WTC11 (cell line): Measurements from ENCODE around the gene NHERF1.

ENCODE experiments used
- CREB1 ChIP-seq: sonication (generic); formaldehyde crosslinking; IDR thresholded peaks from 2 replicates; pipeline ENCODE4 v1.8.0; 2023; ENCODE audit warnings: mild to moderate bottlenecking, missing genetic modification reagents
- CTCF ChIP-seq: fragments of 200-600 bp; IDR thresholded peaks from 2 replicates; pipeline ENCODE4 v1.8.0; 2022; ENCODE audit warnings: antibody characterized with exemption
- ELF4 ChIP-seq: sonication (generic); formaldehyde crosslinking; IDR thresholded peaks from 2 replicates; pipeline ENCODE4 v1.8.1; 2022; ENCODE audit warnings: low read depth, mild to moderate bottlenecking, moderate library complexity, missing genetic modification reagents
- ETV6 ChIP-seq: sonication (generic); formaldehyde crosslinking; IDR thresholded peaks from 2 replicates; pipeline ENCODE4 v1.8.1; 2022; ENCODE audit warnings: mild to moderate bottlenecking, missing genetic modification reagents
- HMGA2 ChIP-seq: fragments of 250-450 bp; sonication (Bioruptor Pico); IDR thresholded peaks from 2 replicates; pipeline ENCODE4 v1.4.0; 2021; ENCODE audit warnings: mild to moderate bottlenecking, moderate library complexity
- HMGXB4 ChIP-seq: sonication (generic); formaldehyde crosslinking; IDR thresholded peaks from 2 replicates; pipeline ENCODE4 v1.8.1; 2023; ENCODE audit warnings: mild to moderate bottlenecking, moderate library complexity, missing genetic modification reagents
- MAX ChIP-seq: sonication (generic); formaldehyde crosslinking; IDR thresholded peaks from 2 replicates; pipeline ENCODE4 v1.8.0; 2022; ENCODE audit warnings: mild to moderate bottlenecking, missing genetic modification reagents
- NFYB ChIP-seq: sonication (generic); formaldehyde crosslinking; conservative IDR thresholded peaks from 2 replicates; pipeline ENCODE4 v1.8.0; 2022; ENCODE audit warnings: low read depth, missing genetic modification reagents
- NR1H2 ChIP-seq: sonication (generic); formaldehyde crosslinking; IDR thresholded peaks from 2 replicates; pipeline ENCODE4 v1.9.0; 2021; ENCODE audit warnings: mild to moderate bottlenecking, moderate library complexity, missing genetic modification reagents
- NR3C1 ChIP-seq: sonication (generic); formaldehyde crosslinking; conservative IDR thresholded peaks from 2 replicates; pipeline ENCODE4 v1.8.1; 2023; ENCODE audit warnings: low read depth, mild to moderate bottlenecking, missing genetic modification reagents
- SP1 ChIP-seq: sonication (generic); formaldehyde crosslinking; conservative IDR thresholded peaks from 2 replicates; pipeline ENCODE4 v1.8.1; 2022; ENCODE audit warnings: missing genetic modification reagents
- TP53 ChIP-seq: sonication (generic); formaldehyde crosslinking; IDR thresholded peaks from 2 replicates; pipeline ENCODE4 v1.8.1; 2023; ENCODE audit warnings: mild to moderate bottlenecking, missing genetic modification reagents
- ZNF263 ChIP-seq: sonication (generic); formaldehyde crosslinking; IDR thresholded peaks from 2 replicates; pipeline ENCODE4 v1.8.1; 2022; ENCODE audit warnings: low read depth, mild to moderate bottlenecking, moderate library complexity, missing genetic modification reagents
- ZNF416 ChIP-seq: fragments of 250-450 bp; sonication (Bioruptor Pico); IDR thresholded peaks from 2 replicates; pipeline ENCODE4 v1.9.0; 2021; ENCODE audit warnings: mild to moderate bottlenecking, inconsistent platforms

GRCh38 chr17:74769266-74769855 is 20.9 kb downstream of the NHERF1 start:
- TF ChIP-seq MAX (CRISPR knock-in tag): no peak
- TF ChIP-seq ELF4 (CRISPR knock-in tag): no peak
- TF ChIP-seq ZNF263 (CRISPR knock-in tag): no peak
- no peak for TF ChIP-seq ETV6 (CRISPR knock-in tag)
- TF ChIP-seq HMGA2: no peak
- no peak for TF ChIP-seq CTCF
- TF ChIP-seq NFYB: no peak
- TF ChIP-seq NR1H2 (CRISPR knock-in tag): no peak
- TF ChIP-seq CREB1: no peak
- TF ChIP-seq TP53 (CRISPR knock-in tag): no peak
- no peak for TF ChIP-seq ZNF416 (CRISPR knock-in tag)
- no peak for TF ChIP-seq NR3C1 (CRISPR knock-in tag)
- TF ChIP-seq HMGXB4: no peak
- TF ChIP-seq SP1: no peak
